H1 (cell line): Measurements from ENCODE around the gene CUL2. TPM values are rescaled to one million over a fixed set of nuclear protein-coding genes. Genes with fewer than 3 reads are reported as not detected.

Source experiments
- CTCF ChIA-PET: fragments of 300-600 bp; sonication (Branson Sonifier 250); formaldehyde crosslinking; loops from one replicate; lab custom pipeline; 2021; ENCODE audit not compliant: partially characterized antibody; lab: Charles Lee
- POLR2A ChIA-PET: fragments of 300-600 bp; sonication (Branson Sonifier 250); formaldehyde crosslinking; loops from one replicate; lab custom pipeline; 2021; ENCODE audit warnings: inconsistent platforms; ENCODE audit not compliant: partially characterized antibody; lab: Charles Lee
- DNase-seq, 2 experiments: peaks; one replicate each; pipeline versions ENCODE4 v3.0.0 to v3.0.0-alpha.2; 2010 to 2022; ENCODE audit warnings: low spot score in 2 of 2, low read depth in 1 of 2, mixed read lengths in 1 of 2
- FAIRE-seq: peaks from 2 replicates; lab custom pipeline; 2011; peaks lifted over from hg19 to GRCh38; lab: Jason Lieb, UNC
- H2AFZ ChIP-seq: 2 replicates; pipeline ENCODE4 v1.8.1; 2012; ENCODE audit warnings: low read length, inconsistent platforms
- H2AK5ac ChIP-seq: 2 replicates; pipeline ENCODE4 v1.6.1; 2013; ENCODE audit warnings: low read depth, low read length
- H2BK120ac ChIP-seq: replicated peaks from 2 replicates; pipeline ENCODE3; 2013; ENCODE audit warnings: low read depth, low read length, inconsistent platforms
- H2BK12ac ChIP-seq: 2 replicates; pipeline ENCODE4 v1.6.1; 2013; ENCODE audit warnings: low read depth, low read length
- H2BK15ac ChIP-seq: 2 replicates; pipeline ENCODE4 v1.6.1; 2013; ENCODE audit warnings: low read length
- H2BK20ac ChIP-seq: 2 replicates; pipeline ENCODE4 v1.6.1; 2013; ENCODE audit warnings: low read length
- H2BK5ac ChIP-seq: 2 replicates; pipeline ENCODE4 v1.6.1; 2013; ENCODE audit warnings: low read depth, low read length
- H3K14ac ChIP-seq: 2 replicates; pipeline ENCODE4 v1.6.1; 2013; ENCODE audit warnings: inconsistent platforms; ENCODE audit not compliant: insufficient read length
- H3K18ac ChIP-seq: 2 replicates; pipeline ENCODE4 v1.6.1; 2013; ENCODE audit warnings: low read length; ENCODE audit errors: extremely low read depth
- H3K23ac ChIP-seq: 2 replicates; pipeline ENCODE4 v1.6.1; 2013; ENCODE audit warnings: inconsistent platforms; ENCODE audit not compliant: insufficient read length
- H3K23me2 ChIP-seq: 2 replicates; pipeline ENCODE4 v1.6.1; 2013; ENCODE audit warnings: low read depth, low read length
- H3K27ac ChIP-seq: 2 replicates; pipeline ENCODE4 v1.6.1; 2011; ENCODE audit warnings: low read depth, low read length, inconsistent platforms
- H3K27me3 ChIP-seq, 4 experiments: replicated peaks in 1 of 4; 1 replicate in 1 of 4; 2 replicates in 3 of 4; pipeline versions ENCODE4 v1.6.1 to v1.8.1; 2011 to 2013; ENCODE audit warnings: low read length in 3 of 4, mild to moderate bottlenecking in 3 of 4, inconsistent platforms in 2 of 4, mixed read lengths in 2 of 4, moderate library complexity in 1 of 4; ENCODE audit not compliant: control insufficient read depth in 3 of 4, insufficient read depth in 3 of 4; ENCODE audit errors: extremely low read depth in 1 of 4
- H3K36me3 ChIP-seq, 4 experiments: 2 replicates each; pipeline versions ENCODE4 v1.6.1 to v1.8.1; 2011 to 2013; ENCODE audit warnings: mild to moderate bottlenecking in 4 of 4, low read length in 3 of 4, moderate library complexity in 2 of 4, control low read depth in 1 of 4, inconsistent platforms in 1 of 4; ENCODE audit not compliant: insufficient read depth in 4 of 4, control insufficient read depth in 2 of 4
- H3K4ac ChIP-seq: replicated peaks from 2 replicates; pipeline ENCODE3; 2013; ENCODE audit warnings: low read length, low read depth, mixed read lengths, inconsistent platforms; ENCODE audit not compliant: insufficient read length
- H3K4me1 ChIP-seq, 4 experiments: replicated peaks in 1 of 4; 1 replicate in 1 of 4; 2 replicates in 3 of 4; pipeline versions ENCODE4 v1.6.1 to v1.8.1; 2011 to 2013; ENCODE audit warnings: low read length in 3 of 4, inconsistent platforms in 2 of 4, mixed read lengths in 1 of 4; ENCODE audit not compliant: insufficient read depth in 4 of 4, control insufficient read depth in 3 of 4
- H3K4me2 ChIP-seq, 2 experiments: 2 replicates each; pipeline versions ENCODE4 v1.6.1 to v1.8.1; 2011 to 2013; ENCODE audit warnings: low read depth in 2 of 2, low read length in 2 of 2, control low read depth in 1 of 2, inconsistent platforms in 1 of 2, mild to moderate bottlenecking in 1 of 2; ENCODE audit not compliant: insufficient read depth in 1 of 2
- H3K4me3 ChIP-seq, 4 experiments: fragments of 200-600, 300-600 bp in 1 of 4; sonication (generic), shearing (Covaris generic), sonication (Bioruptor Twin) in 1 of 4; 2 replicates each; pipeline versions ENCODE4 v1.5.1 to v1.8.1; 2011 to 2016; ENCODE audit warnings: low read length in 4 of 4, low read depth in 3 of 4, control low read depth in 2 of 4, inconsistent platforms in 2 of 4, mild to moderate bottlenecking in 2 of 4, mixed read lengths in 1 of 4, moderate library complexity in 1 of 4; ENCODE audit not compliant: insufficient read depth in 2 of 4; ENCODE audit errors: extremely low read depth in 1 of 4
- H3K56ac ChIP-seq: replicated peaks from 2 replicates; pipeline ENCODE3; 2013; ENCODE audit warnings: low read depth, mild to moderate bottlenecking, mixed read lengths, low read length, inconsistent platforms; ENCODE audit not compliant: insufficient read length
- H3K79me1 ChIP-seq: 2 replicates; pipeline ENCODE4 v1.6.1; 2013; ENCODE audit warnings: low read depth, low read length, control low read depth
- H3K79me2 ChIP-seq, 2 experiments: 2 replicates each; pipeline versions ENCODE4 v1.6.1 to v1.8.1; 2012 to 2013; ENCODE audit warnings: low read length in 2 of 2, mild to moderate bottlenecking in 2 of 2, inconsistent platforms in 1 of 2; ENCODE audit not compliant: insufficient read depth in 2 of 2, control insufficient read depth in 1 of 2
- H3K9ac ChIP-seq, 4 experiments: replicated peaks in 1 of 4; 1 replicate in 1 of 4; 2 replicates in 3 of 4; pipeline versions ENCODE4 v1.6.1 to v1.8.1; 2011 to 2013; ENCODE audit warnings: low read depth in 3 of 4, low read length in 3 of 4, control low read depth in 2 of 4, mild to moderate bottlenecking in 2 of 4, moderate library complexity in 2 of 4, inconsistent platforms in 1 of 4; ENCODE audit errors: extremely low read depth in 1 of 4
- H3K9me3 ChIP-seq, 2 experiments: 2 replicates each; pipeline versions ENCODE4 v1.6.1 to v1.8.1; 2012 to 2013; ENCODE audit warnings: mild to moderate bottlenecking in 2 of 2, moderate library complexity in 2 of 2, control low read depth in 1 of 2, inconsistent platforms in 1 of 2, low read depth in 1 of 2, low read length in 1 of 2, mixed read lengths in 1 of 2; ENCODE audit not compliant: insufficient read depth in 2 of 2
- H4K20me1 ChIP-seq, 2 experiments: replicated peaks in 1 of 2; 2 replicates each; pipeline versions ENCODE3 to v1.8.1; 2011 to 2013; ENCODE audit warnings: inconsistent platforms in 2 of 2, low read length in 2 of 2, mild to moderate bottlenecking in 1 of 2; ENCODE audit not compliant: insufficient read depth in 2 of 2, control insufficient read depth in 1 of 2
- H4K5ac ChIP-seq: 2 replicates; pipeline ENCODE4 v1.6.1; 2013; ENCODE audit warnings: low read length, low read depth, mixed read lengths, inconsistent platforms; ENCODE audit not compliant: insufficient read length
- H4K8ac ChIP-seq: 2 replicates; pipeline ENCODE4 v1.8.0; 2013; ENCODE audit warnings: mild to moderate bottlenecking, moderate library complexity, low read length, inconsistent platforms; ENCODE audit not compliant: insufficient read depth; ENCODE audit errors: extremely low read depth
- H4K91ac ChIP-seq: replicated peaks from 2 replicates; pipeline ENCODE3; 2013; ENCODE audit warnings: low read length, mixed read lengths, inconsistent platforms; ENCODE audit not compliant: insufficient read length
- CBX5 ChIP-seq: fragments of 300-800, 300-1000 bp; sonication (generic); IDR thresholded peaks from 2 replicates; pipeline ENCODE4 v1.7.1; 2016; ENCODE audit warnings: antibody characterized with exemption, low read length, low read depth
- CTCF ChIP-seq, 3 experiments: IDR thresholded peaks; 1 replicate in 2 of 3; 2 replicates in 1 of 3; pipeline versions ENCODE4 v1.5.1 to v1.6.1; 2011; ENCODE audit warnings: low read length in 3 of 3, mild to moderate bottlenecking in 3 of 3, inconsistent platforms in 2 of 3, low read depth in 1 of 3, moderate library complexity in 1 of 3; ENCODE audit not compliant: insufficient read depth in 1 of 3; ENCODE audit errors: control extremely low read depth in 1 of 3
- HDAC6 ChIP-seq: IDR thresholded peaks from one replicate; pipeline ENCODE4 v1.7.1; 2012; ENCODE audit warnings: low read depth, mild to moderate bottlenecking, inconsistent platforms, low read length, moderate library complexity
- NANOG ChIP-seq: IDR thresholded peaks from 2 replicates; pipeline ENCODE4 v1.6.1; 2011; ENCODE audit warnings: low read length, low read depth, mild to moderate bottlenecking, inconsistent platforms; ENCODE audit not compliant: insufficient read depth, poor library complexity, severe bottlenecking
- POLR2A ChIP-seq, 2 experiments: IDR thresholded peaks; 1 replicate in 1 of 2; 2 replicates in 1 of 2; pipeline ENCODE4 v1.6.1; 2011; ENCODE audit warnings: low read depth in 2 of 2, low read length in 2 of 2, mild to moderate bottlenecking in 2 of 2; ENCODE audit errors: control extremely low read depth in 1 of 2
- SP1 ChIP-seq: IDR thresholded peaks from 2 replicates; pipeline ENCODE4 v1.6.1; 2011; ENCODE audit warnings: low read depth, low read length
- ZNF274 ChIP-seq: IDR thresholded peaks from 2 replicates; pipeline ENCODE4 v1.7.0; 2012; ENCODE audit warnings: low read length, borderline replicate concordance; ENCODE audit errors: extremely low read depth
- WGBS, 2 experiments: shearing (Covaris generic) in 1 of 2; methylation state at CpG; one replicate each; pipeline versions ENCODE4 v1.1.6 to v1.1.7; 2013 to 2015; ENCODE audit warnings: low lambda C conversion rate in 2 of 2, mixed read lengths in 2 of 2, inconsistent platforms in 1 of 2, low coverage in 1 of 2, missing lambda C conversion rate in 1 of 2; ENCODE audit not compliant: insufficient replicate concordance in 2 of 2, insufficient coverage in 1 of 2, insufficient read length in 1 of 2; ENCODE audit errors: extremely low coverage in 1 of 2, missing lambda C conversion rate in 1 of 2; 5-methylcytosine and 5-hydroxymethylcytosine counted together
- polyA plus RNA-seq, 7 experiments: library from polyadenylated mRNA; depleted of rRNA in 3 of 7; stranded (reverse) in 5 of 7; unstranded in 2 of 7; fragments of >200 nt in 5 of 7; fragments of 200-250 nt in 2 of 7; gene quantifications; 1 replicate in 5 of 7; 2 replicates in 1 of 7; 4 replicates in 1 of 7; pipeline versions ENCODE4 v1.2.1 to v1.2.3, GENCODE V29; 2011 to 2013; ENCODE audit warnings: missing spikeins in 2 of 7, mixed read lengths in 2 of 7
- total RNA-seq: library from RNA; stranded (reverse); fragmentation: NEBNext Ultra II Directional; extraction: Animal tissue kit (Norgen Biotek cat#: 25700); gene quantifications from 2 replicates; pipeline ENCODE4 v1.2.1, GENCODE V29; 2021

Gene CUL2
- total and polyA plus RNA-seq, 2 of the 8 experiments (the other 6 are each of a cell fraction or from before 2014, with no cell fraction given) = 10.2 to 43.1 TPM

- H4K91ac ChIP-seq = no peak overlapping the region
- no peak overlapping the region for H3K56ac ChIP-seq
- H3K4me2 ChIP-seq = no peak overlapping the region
- H3K9ac ChIP-seq = no peak overlapping the region; a peak in 1 of 7 replicates
- no peak overlapping the region for H2BK12ac ChIP-seq
- H2BK120ac ChIP-seq = no peak overlapping the region
- no peak for DNase-seq
- peaks cover 3% of the 10 kb centered on the region; the same call in 1 of the 2 replicates for H3K79me1 ChIP-seq
- H3K27ac ChIP-seq = no peak overlapping the region
- no peak overlapping the region for H2AK5ac ChIP-seq
- peaks cover 0 to 7% of the 10 kb centered on the region in 2 experiments; a peak in 1 of 4 replicates for H3K9me3 ChIP-seq
- no peaks in the 10 kb centered on the region for H3K36me3 ChIP-seq
- H3K4ac ChIP-seq = no peak overlapping the region
- ChIA-PET CTCF (no interaction called here), POLR2A (no interaction called here)
- no peak overlapping the region for H2BK5ac ChIP-seq
- H3K23ac ChIP-seq = no peak overlapping the region
- H4K20me1 ChIP-seq = peaks cover 0 to 5% of the 10 kb centered on the region in 2 experiments
- H2BK20ac ChIP-seq = no peak overlapping the region
- H3K4me1 ChIP-seq = no peaks in the 10 kb centered on the region
- no peaks in the 10 kb centered on the region for H3K23me2 ChIP-seq
- no peak overlapping the region for H3K18ac ChIP-seq
- H3K4me3 ChIP-seq = no peak overlapping the region
- 89% methylated on average over 4 of the region's 4 CpGs; no CpG with 5 or more reads in 1 of the 2 experiments for WGBS, 2 experiments
- no peak overlapping the region for H2AFZ ChIP-seq
- no peak for FAIRE-seq
- no peak overlapping the region for H3K14ac ChIP-seq
- H4K5ac ChIP-seq = no peak overlapping the region
- H3K27me3 ChIP-seq = no peaks in the 10 kb centered on the region
- H3K79me2 ChIP-seq = peaks cover 3 to 62% of the 10 kb centered on the region in 2 experiments; a peak in 3 of 4 replicates
- H2BK15ac ChIP-seq = no peak overlapping the region
- H4K8ac ChIP-seq = no peak overlapping the region
- TF ChIP-seq NANOG (no peak), HDAC6 (no peak), CTCF (IDR thresholded peaks at IDR 0.05; ENCODE audit: control extremely low read depth in 1 of 3, insufficient read depth in 1 of 3, low read depth in 1 of 3, low read length in 3 of 3) (no peak), CBX5 (no peak), ZNF274 (no peak), SP1 (no peak), POLR2A (IDR thresholded peaks at IDR 0.05; ENCODE audit: control extremely low read depth in 1 of 2, low read depth in 2 of 2, low read length in 2 of 2) (no peak)
Measured at GRCh38 chr10:35079265-35079664, 10.9 kb downstream of the CUL2 start.
